HFFc6 (cell line): Measurements from ENCODE around the gene CLTCL1. TPM values are rescaled to one million over a fixed set of nuclear protein-coding genes. Genes with fewer than 3 reads are reported as not detected.

ENCODE experiments used
- DNase-seq: peaks from one replicate; pipeline ENCODE4 v3.0.0-alpha.2; 2018
- H3K27ac Mint-ChIP-seq: 2 replicates; pipeline ENCODE4 v1.8.0; 2020; ENCODE audit warnings: mild to moderate bottlenecking, mixed read lengths
- H3K27me3 Mint-ChIP-seq: 2 replicates; pipeline ENCODE4 v1.8.0; 2021; ENCODE audit warnings: mild to moderate bottlenecking, moderate library complexity, mixed read lengths; ENCODE audit not compliant: insufficient read depth
- H3K36me3 Mint-ChIP-seq: 2 replicates; pipeline ENCODE4 v1.8.0; 2021; ENCODE audit warnings: low read depth, mixed read lengths
- H3K4me1 Mint-ChIP-seq: 2 replicates; pipeline ENCODE4 v1.8.0; 2020; ENCODE audit warnings: low read depth, mixed read lengths
- H3K4me3 Mint-ChIP-seq: 2 replicates; pipeline ENCODE4 v1.8.0; 2020; ENCODE audit warnings: mild to moderate bottlenecking, moderate library complexity, mixed read lengths
- H3K9me3 Mint-ChIP-seq: 2 replicates; pipeline ENCODE4 v1.8.0; 2020; ENCODE audit warnings: mild to moderate bottlenecking, mixed read lengths
- CTCF ChIP-seq: fragments of 200-600 bp; sonication (generic); IDR thresholded peaks from 2 replicates; pipeline ENCODE4 v1.5.0; 2021; ENCODE audit warnings: antibody characterized with exemption, mild to moderate bottlenecking
- total RNA-seq, 6 experiments: library from RNA; stranded (reverse); fragmentation: NEBNext Ultra II Directional; extraction: Animal tissue kit (Norgen Biotek cat#: 25700); gene quantifications; 2 replicates in 1 of 6; 3 replicates in 5 of 6; pipeline ENCODE4 v1.2.3, GENCODE V29; 2021

The CLTCL1 gene
- total RNA-seq, 6 experiments from 2014 or later: 6.3 to 9.0 (median 7.3) TPM

- Mint-ChIP-seq H3K27ac (no peak overlapping the region), H3K4me3 (no peak overlapping the region), H3K9me3 (no peaks in the 10 kb centered on the region), H3K27me3 (peaks cover 2% of the 10 kb centered on the region; the same call in 1 of the 2 replicates), H3K4me1 (peaks cover 20% of the 10 kb centered on the region), H3K36me3 (no peaks in the 10 kb centered on the region)
- DNase-seq: no peak
- TF ChIP-seq CTCF: no peak
These were observed 16.0 kb downstream of the CLTCL1 start for GRCh38 chr22:19275513-19275912.

GRCh38 chr22:19275104-19275503 is 16.4 kb downstream of the CLTCL1 start:
- no peak overlapping the region for H3K27ac Mint-ChIP-seq
- no peak for TF ChIP-seq CTCF
- H3K36me3 Mint-ChIP-seq: peaks cover 1% of the 10 kb centered on the region; the same call in 1 of the 2 replicates
- peaks cover 20% of the 10 kb centered on the region for H3K4me1 Mint-ChIP-seq
- H3K4me3 Mint-ChIP-seq: no peak overlapping the region
- no peak for DNase-seq
- H3K9me3 Mint-ChIP-seq: no peaks in the 10 kb centered on the region
- peaks cover 2% of the 10 kb centered on the region; the same call in 1 of the 2 replicates for H3K27me3 Mint-ChIP-seq

GRCh38 chr22:19271856-19272535 is 19.5 kb downstream of the CLTCL1 start:
- Mint-ChIP-seq H3K9me3 (peaks cover 6% of the 10 kb centered on the region; the same call in 1 of the 2 replicates), H3K4me1 (peaks cover 20% of the 10 kb centered on the region), H3K36me3 (peaks cover 15% of the 10 kb centered on the region), H3K4me3 (peak overlapping the region; percentile 15; the same call in 1 of the 2 replicates), H3K27me3 (peaks cover 2% of the 10 kb centered on the region; the same call in 1 of the 2 replicates), H3K27ac (peak overlapping the region; percentile 86)
- no peak for TF ChIP-seq CTCF
- peak; percentile 71 for DNase-seq

- peaks cover 20% of the 10 kb centered on the region for H3K4me1 Mint-ChIP-seq
- peaks cover 11% of the 10 kb centered on the region for H3K9me3 Mint-ChIP-seq
- DNase-seq: no peak
- H3K27me3 Mint-ChIP-seq: peaks cover 2% of the 10 kb centered on the region; the same call in 1 of the 2 replicates
- no peak overlapping the region; the same call in 1 of the 2 replicates for H3K4me3 Mint-ChIP-seq
- TF ChIP-seq CTCF: no peak
- peak overlapping the region; percentile 86 for H3K27ac Mint-ChIP-seq
- H3K36me3 Mint-ChIP-seq: peaks cover 21% of the 10 kb centered on the region
These were observed 20.2 kb downstream of the CLTCL1 start for GRCh38 chr22:19271273-19271855.

- Mint-ChIP-seq H3K27me3 (peaks cover 2% of the 10 kb centered on the region; the same call in 1 of the 2 replicates), H3K36me3 (peaks cover 26% of the 10 kb centered on the region)
These were observed 20.6 kb downstream of the CLTCL1 start for GRCh38 chr22:19270873-19271272.

More at GRCh38 chr22:19270873-19271272, 20.6 kb downstream of the CLTCL1 start:
- Mint-ChIP-seq H3K4me3 (no peak overlapping the region), H3K4me1 (peaks cover 20% of the 10 kb centered on the region), H3K27ac (peak overlapping the region; percentile 86; the same call in 1 of the 2 replicates), H3K9me3 (peaks cover 16% of the 10 kb centered on the region)
- no peak for DNase-seq
- TF ChIP-seq CTCF: no peak
